ENCODE measurements around the gene TPRKB.
"Not testable (repeated sequence)": the region's sequence is repeated elsewhere in the genome, so short reads cannot be mapped to it uniquely, and the experiment has no call there.

Gene TPRKB

DNA sequence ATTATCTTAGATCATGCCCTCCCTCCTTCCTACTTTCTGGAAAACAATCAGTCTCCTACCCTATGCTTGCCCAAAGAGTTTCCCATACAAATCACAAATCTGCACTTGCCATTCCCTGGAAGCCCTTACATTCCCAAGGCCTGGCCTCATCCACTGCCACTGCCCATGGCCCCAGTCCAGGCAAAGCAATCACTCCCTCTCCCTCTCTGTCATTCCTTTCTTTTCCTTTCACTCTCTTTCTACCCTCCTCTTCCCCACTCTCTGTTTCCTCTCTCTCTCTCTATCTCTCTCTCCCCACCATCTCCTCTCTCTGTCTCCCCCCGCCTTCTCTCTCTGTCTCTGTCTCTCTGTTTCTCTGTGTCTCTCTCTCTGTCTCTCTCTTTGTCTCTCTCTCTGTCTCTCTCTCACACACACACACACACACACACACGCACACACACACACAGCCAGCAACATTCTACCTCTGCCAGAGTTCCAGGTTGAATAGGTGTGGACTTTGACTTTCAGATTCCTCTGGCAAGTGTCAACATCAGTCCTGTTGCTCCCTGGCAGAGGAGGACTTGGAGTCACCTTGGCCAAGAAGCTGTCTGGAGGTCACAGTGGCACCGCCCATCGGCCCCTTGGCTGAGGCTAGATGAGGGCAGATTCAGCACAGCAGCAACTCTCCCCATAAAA, 51.2 kb downstream of the TPRKB start:
- DNase-seq (ENCODE audit: low read depth, low spot score): no peak
- Histone ChIP-seq H3K4me1 (ENCODE audit: control insufficient read depth, insufficient read depth, low read length) (no peaks in the 10 kb centered on the region), H3K27ac (ENCODE audit: low read length) (no peak overlapping the region), H3K4me3 (ENCODE audit: low read length) (no peak overlapping the region), H3K9me3 (ENCODE audit: control insufficient read depth, insufficient read depth, low read length) (no peaks in the 10 kb centered on the region), H3K36me3 (ENCODE audit: control insufficient read depth, insufficient read depth, low read length) (no peaks in the 10 kb centered on the region), H3K27me3 (ENCODE audit: control insufficient read depth, insufficient read depth, low read length) (no peaks in the 10 kb centered on the region)
- WGBS (ENCODE audit: insufficient coverage, insufficient read length): no CpG with 5 or more reads among the region's 4 CpGs

DNA sequence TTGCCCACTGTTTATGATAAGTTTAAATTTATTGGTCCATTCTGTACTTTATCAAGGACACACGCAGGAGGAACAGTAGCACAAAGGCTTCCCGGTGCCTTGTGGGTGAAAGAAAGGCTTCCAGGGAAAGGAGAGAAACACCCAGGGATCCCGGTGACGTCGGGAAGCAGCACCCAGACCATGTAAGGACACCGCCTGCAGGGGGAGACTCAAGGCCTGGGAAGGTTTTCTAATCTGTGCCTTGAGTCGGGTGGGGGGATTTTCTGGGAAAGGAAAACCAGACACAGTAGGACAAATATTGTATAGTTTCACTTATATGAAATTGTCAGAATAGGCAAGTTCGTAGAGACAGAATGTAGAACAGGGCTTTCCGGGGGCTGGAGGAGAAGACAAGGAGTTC, 52.2 kb downstream of the TPRKB start:
- not testable (repeated sequence) for H3K27me3 ChIP-seq (ENCODE audit: control insufficient read depth, insufficient read depth, low read length); H3K9me3 ChIP-seq (ENCODE audit: control insufficient read depth, insufficient read depth, low read length); H3K4me3 ChIP-seq (ENCODE audit: low read length); DNase-seq (ENCODE audit: low read depth, low spot score); H3K27ac ChIP-seq (ENCODE audit: low read length); H3K4me1 ChIP-seq (ENCODE audit: control insufficient read depth, insufficient read depth, low read length); H3K36me3 ChIP-seq (ENCODE audit: control insufficient read depth, insufficient read depth, low read length)
- no CpG with 5 or more reads among the region's 9 CpGs for WGBS (ENCODE audit: insufficient coverage, insufficient read length)

DNA sequence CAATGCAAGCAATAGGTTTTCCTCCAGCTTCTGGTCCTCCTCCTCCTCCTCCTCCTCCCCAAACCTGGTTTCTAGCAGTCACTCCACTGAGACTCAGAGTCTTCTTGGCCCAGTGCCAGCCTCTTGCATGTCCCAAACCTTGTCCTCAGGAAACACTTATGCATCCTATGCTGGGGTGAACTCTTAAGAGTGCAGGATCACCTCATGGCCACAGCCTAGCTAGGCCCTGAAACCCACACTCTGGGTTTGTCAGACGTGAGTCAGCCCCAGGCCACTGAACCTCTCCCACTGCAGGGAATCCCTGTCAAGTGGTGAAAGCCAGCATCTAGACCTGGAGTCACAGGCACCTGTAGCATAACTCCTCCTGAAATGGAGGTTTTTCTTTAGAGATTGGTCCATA, 52.8 kb downstream of the TPRKB start:
- H3K27me3 ChIP-seq (ENCODE audit: control insufficient read depth, insufficient read depth, low read length); DNase-seq (ENCODE audit: low read depth, low spot score): not testable (repeated sequence)
- WGBS (ENCODE audit: insufficient coverage, insufficient read length): no CpG with 5 or more reads among the region's 1 CpG

DNA sequence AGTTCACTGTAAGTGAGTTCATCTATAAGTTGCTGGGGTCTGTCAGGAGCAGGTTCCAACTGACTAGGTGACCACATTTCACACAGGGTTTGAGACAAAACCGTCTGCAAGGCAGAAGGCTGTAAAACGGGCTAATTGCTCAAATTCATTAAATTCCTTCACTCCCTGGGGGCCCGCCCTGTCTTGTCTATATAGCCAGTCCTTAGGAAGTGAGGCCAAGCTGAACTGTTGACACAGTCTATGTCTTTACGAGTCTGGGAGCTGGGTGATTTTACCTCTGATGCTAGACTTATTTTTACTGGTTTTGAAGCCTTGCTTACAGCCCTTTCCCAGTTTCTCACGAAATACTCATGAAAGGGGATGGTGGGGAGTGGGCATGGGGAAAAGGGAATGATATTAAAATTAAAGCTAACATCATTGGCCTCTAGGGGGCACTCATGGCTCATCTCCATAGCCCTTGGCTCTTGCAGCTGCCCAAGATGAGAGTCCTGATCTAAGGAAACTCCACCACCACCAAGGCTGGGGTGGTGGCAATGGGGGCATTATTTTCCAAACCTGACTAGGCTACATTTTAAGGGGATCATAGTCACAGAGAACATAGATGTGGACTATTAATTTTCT, 57.1 kb downstream of the TPRKB start:
- WGBS (ENCODE audit: insufficient coverage, insufficient read length): no CpG with 5 or more reads among the region's 5 CpGs
- DNase-seq (ENCODE audit: low read depth, low spot score): peak; percentile 20
- H3K9me3 ChIP-seq (ENCODE audit: control insufficient read depth, insufficient read depth, low read length): not testable (repeated sequence)

More for the DNA sequence above, 52.8 kb downstream of the TPRKB start:
- not testable (repeated sequence) for H3K27ac ChIP-seq (ENCODE audit: low read length); H3K9me3 ChIP-seq (ENCODE audit: control insufficient read depth, insufficient read depth, low read length); H3K36me3 ChIP-seq (ENCODE audit: control insufficient read depth, insufficient read depth, low read length); H3K4me1 ChIP-seq (ENCODE audit: control insufficient read depth, insufficient read depth, low read length); H3K4me3 ChIP-seq (ENCODE audit: low read length)

More for the DNA sequence above, 57.1 kb downstream of the TPRKB start:
- H3K4me3 ChIP-seq (ENCODE audit: low read length); H3K4me1 ChIP-seq (ENCODE audit: control insufficient read depth, insufficient read depth, low read length); H3K27ac ChIP-seq (ENCODE audit: low read length); H3K36me3 ChIP-seq (ENCODE audit: control insufficient read depth, insufficient read depth, low read length); H3K27me3 ChIP-seq (ENCODE audit: control insufficient read depth, insufficient read depth, low read length): not testable (repeated sequence)
